Endothelial cell of umbilical vein (primary cell): ENCODE results near the gene CRCP.

Experiments used
- CTCF ChIP-seq, 2 donors: IDR thresholded peaks; 1 replicate in 1 of 2; 2 replicates in 1 of 2; pipeline ENCODE4 v1.5.1; 2011; ENCODE audit warnings: low read length in 2 of 2, mild to moderate bottlenecking in 2 of 2, moderate library complexity in 2 of 2, control low read depth in 1 of 2, inconsistent platforms in 1 of 2, low read depth in 1 of 2; ENCODE audit not compliant: insufficient read depth in 1 of 2; ENCODE audit errors: extremely low read depth in 1 of 2
- POLR2A ChIP-seq: IDR thresholded peaks from 2 replicates; pipeline ENCODE4 v1.6.1; 2012; ENCODE audit warnings: low read depth, mild to moderate bottlenecking, control low read depth, low read length

GRCh38 chr7:66146701-66147100 is 32.1 kb downstream of the CRCP start:
- TF ChIP-seq POLR2A: no peak
- TF ChIP-seq CTCF (IDR thresholded peaks at IDR 0.05; ENCODE audit: extremely low read depth in 1 of 2, insufficient read depth in 1 of 2, low read depth in 1 of 2, low read length in 2 of 2): no peak
